ENCODE measurements around the gene USP35. TPM values are rescaled to one million over a fixed set of nuclear protein-coding genes. Genes with fewer than 3 reads are reported as not detected.
"Not testable (repeated sequence)": the region's sequence is repeated elsewhere in the genome, so short reads cannot be mapped to it uniquely, and the experiment has no call there.

The USP35 gene
- total RNA-seq, 1 donor = 10.2 TPM

GRCh38 chr11:78218707-78219492 is 30.2 kb downstream of the USP35 start:
- no peak for DNase-seq (ENCODE audit: low read depth)
- TF ChIP-seq CTCF (IDR thresholded peaks at IDR 0.05; ENCODE audit: insufficient read depth, low read length) = no peak
- H3K4me3 ChIP-seq (ENCODE audit: low read depth, low read length) = no peak overlapping the region

DNA sequence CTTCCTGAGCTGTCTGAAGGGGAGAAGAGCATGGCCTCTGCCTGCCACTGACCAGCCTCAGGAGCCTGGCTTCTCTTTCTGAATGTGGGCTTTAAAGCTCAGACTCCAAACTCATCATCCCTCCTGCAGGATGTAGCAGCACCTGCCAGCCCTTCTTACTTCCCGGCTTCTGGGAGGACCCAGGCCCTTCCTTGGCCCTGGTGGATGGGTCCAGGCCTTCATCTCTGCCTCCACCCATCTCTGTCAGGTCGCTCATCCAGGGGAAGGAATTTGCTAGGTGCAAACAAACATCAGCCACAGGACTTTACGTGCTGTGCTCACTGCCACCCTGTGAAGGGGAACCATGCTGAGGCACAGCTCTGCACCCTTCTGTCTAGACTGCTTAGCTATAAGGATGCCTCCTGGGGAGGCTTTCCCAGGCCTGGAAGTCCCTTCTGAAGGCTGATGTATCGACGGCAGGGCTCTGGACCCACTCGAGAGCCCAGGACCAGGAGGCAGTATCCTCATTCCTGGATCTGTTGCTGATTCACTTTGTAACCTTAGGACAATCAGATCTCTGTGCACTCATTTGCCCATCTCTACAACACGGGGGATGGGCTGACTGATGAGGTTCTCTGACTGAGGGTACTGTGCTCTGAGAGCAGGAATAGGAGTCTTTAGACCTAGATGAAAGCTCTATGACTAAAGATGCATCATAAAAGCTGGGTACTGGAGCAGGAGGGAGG is 30.9 kb downstream of the USP35 start:
- no peak for DNase-seq (ENCODE audit: low read depth)
- TF ChIP-seq CTCF (IDR thresholded peaks at IDR 0.05; ENCODE audit: insufficient read depth, low read length) = no peak
- no peak overlapping the region for H3K4me3 ChIP-seq (ENCODE audit: low read depth, low read length)

GRCh38 chr11:78220218-78221157 is 31.8 kb downstream of the USP35 start:
- H3K4me3 ChIP-seq (ENCODE audit: low read depth, low read length) = no peak overlapping the region
- no peak for DNase-seq (ENCODE audit: low read depth)
- no peak for TF ChIP-seq CTCF (IDR thresholded peaks at IDR 0.05; ENCODE audit: insufficient read depth, low read length)

- no peak for DNase-seq (ENCODE audit: low read depth)
- H3K4me3 ChIP-seq (ENCODE audit: low read depth, low read length) = no peak overlapping the region
- no peak for TF ChIP-seq CTCF (IDR thresholded peaks at IDR 0.05; ENCODE audit: insufficient read depth, low read length)
Measured at GRCh38 chr11:78221396-78222315, 32.9 kb downstream of the USP35 start.

GRCh38 chr11:78222726-78223125 is 34.0 kb downstream of the USP35 start:
- DNase-seq (ENCODE audit: low read depth); H3K4me3 ChIP-seq (ENCODE audit: low read depth, low read length): not testable (repeated sequence)

GRCh38 chr11:78223320-78223954 is 34.7 kb downstream of the USP35 start:
- no peak for DNase-seq (ENCODE audit: low read depth)
- H3K4me3 ChIP-seq (ENCODE audit: low read depth, low read length) = no peak overlapping the region
- TF ChIP-seq CTCF (IDR thresholded peaks at IDR 0.05; ENCODE audit: insufficient read depth, low read length) = no peak
